T-helper 1 cell treated with Interleukin-12 subunit alpha and Interleukin-12 subunit beta and Interleukin-4 antibody, amounts not matched to agents 30 ng/mL and 1 ng/mL, for 36 hours (primary cell): ENCODE results near the gene AAMDC. TPM values are rescaled to one million over a fixed set of nuclear protein-coding genes. Genes with fewer than 3 reads are reported as not detected.

Experiments
- intact Hi-C: fragments of 100-400 bp; cut with micrococcal nuclease; formaldehyde crosslinking; loops from one replicate; pipeline ENCODE4 v1.15.1; 2024
- total RNA-seq: library from RNA; stranded (reverse); gene quantifications from 2 replicates; pipeline ENCODE4 v1.2.3, GENCODE V29; 2022

AAMDC gene
- total RNA-seq: 5.3 and 5.9 TPM in 2 replicates

- intact Hi-C loops: loop anchor here (1.0 to 2.0 kb wide), 13 partner anchors 174 to 1440 kb away; partner anchors contain the start of genes ACER3, ALG8, CLNS1A and GAB2
Measured at GRCh38 chr11:77820565-77821348, at the start of gene AAMDC, which contains the start of gene RSF1. Gene AAMDC, plus strand, starts transcription at chr11:77821144. Its CDS starts 21,353 bp downstream, at chr11:77842497. Gene RSF1, minus strand, starts transcription at chr11:77820722. Its CDS starts 8 bp downstream, at chr11:77820714.

DNA sequence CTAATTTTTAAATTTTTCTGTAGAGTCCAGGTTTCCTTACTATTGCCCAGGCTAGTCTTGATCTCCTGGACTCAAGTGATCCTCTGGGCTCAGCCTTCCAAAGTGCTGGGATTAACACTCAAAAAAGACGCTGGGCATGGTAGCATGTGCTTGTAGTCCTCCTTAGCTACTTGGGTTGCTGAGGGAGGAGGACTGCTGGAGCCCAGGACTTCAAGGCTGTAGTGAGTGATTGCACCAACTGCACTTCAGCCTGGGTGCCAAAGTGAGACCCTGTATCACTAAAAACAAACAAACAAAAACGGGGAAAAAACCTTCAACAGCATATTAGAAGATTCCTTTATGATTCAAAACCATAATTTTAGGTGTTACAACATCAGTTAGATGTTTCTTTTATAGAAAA lies 45.0 kb upstream of the AAMDC start:
- intact Hi-C loops: loop anchor here (1.0 kb wide), 4 partner anchors 43 to 270 kb away; partner anchors contain the start of gene INTS4

GRCh38 chr11:77776455-77776854 lies 44.5 kb upstream of the AAMDC start:
- intact Hi-C loops: loop anchor here (1.0 kb wide), 4 partner anchors 43 to 270 kb away; partner anchors contain the start of gene INTS4

GRCh38 chr11:77778118-77778517 lies 42.8 kb upstream of the AAMDC start:
- intact Hi-C loops: no loop called here

- intact Hi-C loops: no loop called here
Measured at GRCh38 chr11:77778549-77778948, 42.4 kb upstream of the AAMDC start.

- intact Hi-C loops: no loop called here
Measured at GRCh38 chr11:77779935-77780334, 41.0 kb upstream of the AAMDC start.

DNA sequence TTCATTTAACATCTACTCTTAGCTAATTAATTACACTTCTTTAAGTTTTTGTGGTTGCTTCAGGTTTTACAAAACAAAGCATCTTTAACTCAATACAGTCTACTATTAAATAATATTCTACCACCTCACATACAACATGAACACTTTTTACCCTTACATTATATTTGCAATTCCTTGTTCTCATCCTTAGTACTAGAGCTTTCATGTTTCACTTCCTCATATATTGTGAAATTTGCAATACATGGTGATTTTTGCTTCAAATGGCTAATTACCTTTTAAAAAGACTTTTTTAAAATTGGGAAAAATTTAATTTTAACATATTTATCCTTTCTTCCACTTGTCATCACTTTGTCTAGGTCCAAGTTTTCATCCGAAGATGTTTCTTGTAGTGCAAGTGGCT lies 37.9 kb upstream of the AAMDC start:
- intact Hi-C loops: no loop called here

DNA sequence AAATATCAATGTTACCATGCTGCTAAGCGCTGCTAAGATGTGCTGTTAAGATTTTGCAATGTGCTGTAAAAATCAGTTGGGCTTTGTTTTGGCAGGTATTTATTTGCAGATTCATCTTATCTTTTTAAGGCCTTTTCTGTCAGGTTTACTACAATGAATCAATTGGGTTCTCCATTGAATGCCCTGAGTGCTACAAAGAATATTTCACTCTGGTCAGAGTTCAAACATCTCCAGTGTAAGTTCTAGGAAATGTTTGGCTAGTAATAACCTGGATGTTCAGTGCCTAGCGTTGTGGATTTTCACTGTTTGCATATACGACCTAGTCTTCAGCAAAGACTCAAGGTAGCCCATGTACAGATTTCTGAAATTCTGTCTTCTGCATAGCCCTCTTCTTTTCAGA lies 36.4 kb upstream of the AAMDC start:
- intact Hi-C loops: no loop called here

GRCh38 chr11:77789061-77789730 lies 31.7 kb upstream of the AAMDC start:
- intact Hi-C loops: no loop called here

GRCh38 chr11:77789731-77790476 lies 31.0 kb upstream of the AAMDC start:
- intact Hi-C loops: no loop called here

DNA sequence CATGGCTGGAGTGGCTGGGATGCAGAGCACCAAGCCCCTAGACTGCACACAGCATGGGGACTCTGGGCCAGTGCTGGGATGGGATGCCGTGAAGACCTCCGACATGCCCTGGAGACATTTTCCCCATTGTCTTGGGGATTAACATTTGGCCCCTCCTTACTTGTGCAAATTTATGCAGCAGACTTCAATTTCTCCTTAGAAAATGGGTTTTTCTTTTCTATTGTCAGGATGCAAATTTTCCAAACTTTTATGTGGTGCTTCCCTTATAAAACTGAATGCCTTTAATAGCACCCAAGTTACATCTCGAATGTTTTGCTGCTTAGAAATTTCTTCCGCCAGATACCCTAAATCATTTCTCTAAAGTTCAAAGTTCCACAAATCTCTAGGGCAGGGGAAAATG lies 29.6 kb upstream of the AAMDC start:
- intact Hi-C loops: no loop called here

- intact Hi-C loops: no loop called here
Measured at GRCh38 chr11:77793972-77794371, 27.0 kb upstream of the AAMDC start.

GRCh38 chr11:77799338-77799737 lies 21.6 kb upstream of the AAMDC start:
- intact Hi-C loops: no loop called here

GRCh38 chr11:77800449-77800848 lies 20.5 kb upstream of the AAMDC start:
- intact Hi-C loops: no loop called here

- intact Hi-C loops: no loop called here
Measured at GRCh38 chr11:77801477-77801876, 19.5 kb upstream of the AAMDC start.

DNA sequence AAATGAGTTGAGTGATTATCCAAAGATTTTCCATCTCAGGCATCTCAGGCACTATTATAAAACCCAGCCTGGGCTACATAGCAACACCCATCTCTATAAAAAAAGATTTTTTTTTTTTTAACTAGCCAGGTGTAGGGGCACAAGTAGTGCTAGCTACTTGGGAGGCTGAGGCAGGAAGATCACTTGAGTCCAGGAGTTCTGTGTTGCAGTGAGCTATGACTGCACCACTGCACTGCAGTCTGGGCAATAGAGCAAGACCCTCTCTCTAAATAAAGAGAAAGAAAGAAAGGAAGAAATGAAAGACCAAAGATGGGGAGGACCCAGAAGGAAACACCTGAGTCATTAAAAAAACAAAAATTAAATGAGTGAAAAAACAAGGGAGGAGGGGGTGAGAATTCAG lies 14.5 kb upstream of the AAMDC start:
- intact Hi-C loops: no loop called here

DNA sequence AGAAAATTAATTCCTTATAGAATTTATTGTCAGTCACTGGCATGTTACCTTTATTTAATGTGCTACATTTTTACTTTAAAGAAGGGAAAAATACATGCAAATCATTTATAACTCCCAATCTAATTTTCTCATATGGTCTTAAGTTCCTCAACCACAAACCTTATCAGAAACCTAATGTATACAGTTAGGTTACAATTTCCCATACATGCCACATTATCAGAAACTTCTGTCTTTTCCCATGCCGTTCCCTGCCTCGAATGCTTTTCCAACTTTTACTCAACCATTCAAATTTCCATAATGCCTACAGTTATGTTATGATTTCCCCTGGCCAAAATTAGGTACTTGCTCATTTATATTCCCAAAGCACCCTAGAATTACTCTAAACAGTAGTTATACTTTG lies 14.0 kb upstream of the AAMDC start:
- intact Hi-C loops: no loop called here

DNA sequence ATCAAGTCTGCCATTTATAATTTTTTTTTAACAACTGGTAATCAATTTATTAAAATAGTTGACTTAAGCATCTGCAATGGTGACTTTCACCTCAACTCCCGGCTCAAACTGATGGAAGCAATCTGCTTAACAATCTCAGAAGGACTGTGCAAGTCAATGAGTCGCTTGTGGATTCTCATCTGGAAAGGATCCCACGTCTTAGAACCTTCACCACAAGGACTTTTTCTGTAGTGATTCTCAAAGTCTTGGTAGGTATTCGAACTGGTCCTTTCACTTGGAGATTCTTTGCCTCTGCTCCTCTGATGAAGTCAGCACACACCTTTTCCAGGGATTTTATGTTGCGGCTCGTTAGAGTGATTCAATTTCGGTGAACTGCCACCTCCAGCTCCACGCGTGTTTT lies 7.7 kb upstream of the AAMDC start:
- intact Hi-C loops: no loop called here

GRCh38 chr11:77814848-77815247 lies 6.1 kb upstream of the AAMDC start:
- intact Hi-C loops: loop anchor here (5.0 kb wide), 1 partner anchor 108 kb away; no protein-coding TSS in a partner anchor

DNA sequence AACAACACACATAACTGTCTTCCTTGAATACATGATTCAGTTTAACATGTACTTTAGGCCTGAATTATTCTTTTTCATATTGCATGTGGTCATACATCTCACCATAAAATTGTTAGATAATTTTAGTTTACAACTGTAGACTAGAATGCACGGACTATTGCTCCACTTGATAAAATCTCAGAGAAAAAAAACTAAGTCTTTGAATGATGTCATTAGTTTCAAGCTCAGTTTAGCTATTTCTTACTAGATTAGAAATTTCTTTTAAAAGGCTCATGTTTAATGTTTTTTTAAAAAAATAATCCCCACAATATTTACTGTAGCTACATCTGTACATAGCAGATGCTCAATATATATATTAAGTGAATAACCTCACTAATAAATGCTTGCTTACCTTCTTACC lies 5.5 kb upstream of the AAMDC start:
- intact Hi-C loops: loop anchor here (5.0 kb wide), 1 partner anchor 108 kb away; no protein-coding TSS in a partner anchor

GRCh38 chr11:77819411-77819920 lies 1.5 kb upstream of the AAMDC start:
- intact Hi-C loops: loop anchor here (1.0 to 5.0 kb wide), 5 partner anchors 43 to 369 kb away; partner anchors contain the start of genes KCTD21, NDUFC2 and USP35
